SH-SY5Y (cell line): ENCODE results near the gene FBXW4.

Experiments used
- GATA2 ChIP-seq: IDR thresholded peaks from 2 replicates; pipeline ENCODE4 v1.6.1; 2011; ENCODE audit warnings: mild to moderate bottlenecking, low read depth, low read length
- GATA3 ChIP-seq: IDR thresholded peaks from 2 replicates; pipeline ENCODE4 v1.6.1; 2011; ENCODE audit warnings: low read depth, mild to moderate bottlenecking, low read length, moderate library complexity

The FBXW4 gene

GRCh38 chr10:101566333-101567164 is 128.4 kb downstream of the FBXW4 start:
- TF ChIP-seq GATA2, result peak; percentile 69
- no peak for TF ChIP-seq GATA3

DNA sequence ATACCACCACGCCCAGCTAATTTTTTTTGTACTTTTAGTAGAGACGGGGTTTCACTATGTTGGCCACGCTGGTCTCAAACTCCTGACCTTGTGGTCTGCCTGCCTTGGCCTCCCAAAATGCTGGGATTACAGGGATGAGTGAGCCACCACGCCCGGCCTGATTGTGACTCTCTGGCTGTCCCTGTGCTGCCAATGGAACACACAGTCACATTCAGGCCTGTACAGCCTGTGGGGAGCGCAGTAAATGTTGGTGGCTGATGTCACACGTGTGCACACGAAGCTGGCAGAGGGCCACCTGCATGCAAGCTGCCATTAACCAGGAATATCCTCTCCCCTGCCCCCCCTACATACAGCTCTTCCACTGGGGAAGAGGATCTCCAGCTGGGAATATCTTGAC is 129.0 kb downstream of the FBXW4 start:
- TF ChIP-seq GATA2 (no peak), GATA3 (no peak)

DNA sequence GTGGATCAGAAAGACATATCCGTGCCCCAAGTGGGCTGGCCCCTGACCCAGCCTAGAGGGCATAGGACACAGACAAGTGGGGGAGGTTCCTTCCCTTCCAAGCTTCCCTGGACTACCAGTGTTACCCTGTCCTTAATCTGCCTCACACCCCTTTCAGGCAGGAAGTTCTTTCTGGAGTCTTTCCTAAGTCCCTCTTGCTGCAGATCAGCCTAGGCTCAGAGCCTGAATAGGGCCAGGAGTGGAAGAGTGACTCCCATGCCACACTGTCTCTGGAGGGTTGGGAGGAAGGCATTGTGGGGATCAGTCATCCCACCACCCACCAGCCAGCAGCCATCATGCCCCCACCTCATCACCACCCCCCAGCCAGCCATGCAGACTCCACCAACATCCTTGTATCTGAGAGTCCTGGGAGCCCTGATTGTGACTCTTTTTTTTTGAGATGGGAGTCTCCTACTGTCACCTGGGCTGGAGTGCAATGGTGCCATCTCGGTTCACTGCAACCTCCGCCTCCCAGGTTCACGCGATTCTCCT is 129.5 kb downstream of the FBXW4 start:
- no peak for TF ChIP-seq GATA3
- no peak for TF ChIP-seq GATA2

DNA sequence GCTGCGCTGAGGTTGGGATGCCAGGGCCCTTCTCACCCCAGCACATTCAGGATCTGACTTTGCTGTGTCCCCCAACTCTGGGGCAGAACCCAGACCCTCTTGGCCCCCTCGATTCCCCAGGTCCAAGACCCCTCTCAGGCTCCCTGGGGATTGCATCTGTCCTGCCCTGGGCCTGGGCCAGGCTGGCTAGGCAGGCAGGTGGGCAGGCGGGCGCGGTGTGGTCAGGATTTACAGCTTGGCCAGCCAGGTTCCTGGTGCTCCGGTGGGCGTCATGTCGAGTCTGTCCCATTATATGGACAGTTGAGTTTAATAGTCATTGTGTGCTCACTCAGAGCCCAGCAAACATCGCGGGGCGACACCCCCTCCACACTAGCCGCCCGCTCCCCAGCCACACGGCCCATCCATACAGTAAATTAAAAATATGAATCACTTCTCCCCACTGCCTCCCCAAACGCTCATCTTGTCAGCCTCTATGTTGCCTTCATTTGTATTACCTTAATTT is 130.4 kb downstream of the FBXW4 start:
- TF ChIP-seq GATA3, result no peak
- TF ChIP-seq GATA2, result no peak

DNA sequence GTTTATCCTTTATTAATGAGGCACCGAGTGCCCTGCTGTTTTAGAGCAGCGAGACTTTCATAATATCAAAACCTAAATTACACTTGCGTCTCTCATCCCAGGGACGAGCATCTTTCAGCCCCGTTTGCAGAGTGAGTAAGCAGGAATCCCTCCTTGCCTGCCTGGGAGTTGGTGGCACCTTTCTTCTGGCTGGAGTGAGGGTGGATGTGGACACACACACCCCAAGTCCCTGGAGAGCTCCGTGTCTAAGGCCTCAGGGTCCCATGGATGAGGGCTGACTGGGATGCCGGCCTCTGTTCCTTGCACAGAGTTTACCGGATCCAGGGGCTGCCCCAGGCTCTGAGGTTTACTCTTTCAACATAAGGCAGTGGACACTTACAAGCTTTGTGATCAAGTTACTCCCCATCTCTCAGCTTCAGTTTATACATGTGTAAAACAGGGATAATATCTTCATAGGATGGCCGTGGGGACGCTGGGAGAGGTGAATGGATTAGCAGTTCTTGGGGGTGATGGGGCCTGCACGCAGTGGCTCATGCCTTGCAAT is 131.4 kb downstream of the FBXW4 start:
- no peak for TF ChIP-seq GATA2
- no peak for TF ChIP-seq GATA3

DNA sequence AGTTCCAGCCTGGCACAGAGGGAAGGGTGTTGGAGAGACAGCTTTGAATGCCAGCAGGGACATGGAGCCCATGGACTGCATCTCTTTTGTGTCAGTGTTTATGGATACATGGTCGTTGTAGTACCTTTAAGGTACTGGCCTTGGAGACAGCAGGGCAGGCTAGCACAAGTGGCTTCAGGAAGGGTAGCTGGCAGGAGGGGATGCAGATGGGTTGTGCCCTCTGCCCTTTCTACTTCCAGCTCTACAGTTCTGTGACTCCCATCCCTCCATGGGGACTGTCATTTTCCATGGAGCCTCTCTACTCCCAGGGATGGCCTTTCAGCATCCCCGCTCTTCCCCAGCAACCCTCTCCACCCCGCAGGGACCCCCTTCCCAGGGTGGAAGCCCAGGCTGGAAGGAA is 132.0 kb downstream of the FBXW4 start:
- TF ChIP-seq GATA3, result no peak

- TF ChIP-seq GATA2 (no peak), GATA3 (no peak)
Observed at GRCh38 chr10:101562231-101562630, 132.7 kb downstream of the FBXW4 start.

- TF ChIP-seq GATA3 (no peak), GATA2 (no peak)
Observed at GRCh38 chr10:101561068-101561915, 133.7 kb downstream of the FBXW4 start.
